K562 (cell line): ENCODE measurements around the gene DPY19L1. TPM values are rescaled to one million over a fixed set of nuclear protein-coding genes. Genes with fewer than 3 reads are reported as not detected.
"Not testable (repeated sequence)": the region's sequence is repeated elsewhere in the genome, so short reads cannot be mapped to it uniquely, and the experiment has no call there.

Experiments used
- ATAC-seq: fragments of 200-7000 bp; cut with Tn5 transposase; 3 replicates; pipeline ENCODE4 v1.9.1; 2020; ENCODE audit warnings: moderate library complexity
- BruUV-seq: library from RNA; stranded (reverse); fragments of 400-500 nt; replicated peaks from 2 replicates; lab custom pipeline; 2021; lab: Mats Ljungman, UMichigan
- CTCF ChIA-PET: fragments of 300-600 bp; formaldehyde crosslinking; extraction: SDS; loops from one replicate; lab custom pipeline; 2021; ENCODE audit warnings: low intra/inter-chr PET ratio; lab: Yijun Ruan, JAX
- POLR2A ChIA-PET: fragments of 300-600, 350-650 bp; sonication (Branson Sonifier 250); formaldehyde crosslinking; extraction: SDS; loops from one replicate; lab custom pipeline; 2021; ENCODE audit warnings: antibody characterized with exemption, inconsistent platforms; lab: Yijun Ruan, JAX
- DNase-seq, 4 experiments: peaks; one replicate each; pipeline versions ENCODE4 v3.0.0 to v3.0.0-alpha.2; 2011 to 2018; ENCODE audit warnings: low spot score in 3 of 4, mixed read lengths in 3 of 4; ENCODE audit errors: extremely low read depth in 1 of 4
- FAIRE-seq: peaks from 2 replicates; lab custom pipeline; 2011; peaks lifted over from hg19 to GRCh38; lab: Jason Lieb, UNC
- H2AFZ ChIP-seq: 2 replicates; pipeline ENCODE4 v1.6.0; 2011; ENCODE audit warnings: low read depth, low read length, control low read depth, inconsistent platforms
- H3K27ac ChIP-seq: fragments of 200-600 bp; 3 replicates; pipeline ENCODE4 v1.8.0; 2011; ENCODE audit warnings: low read depth, mild to moderate bottlenecking, control low read depth, inconsistent platforms, low read length, moderate library complexity, mixed read lengths; ENCODE audit errors: extremely low read depth
- H3K27me3 ChIP-seq, 2 experiments: fragments of 300-600 bp in 1 of 2; 2 replicates in 1 of 2; 3 replicates in 1 of 2; pipeline versions ENCODE4 v1.6.0 to v1.8.0; 2011; ENCODE audit warnings: inconsistent platforms in 2 of 2, low read length in 2 of 2, mild to moderate bottlenecking in 1 of 2, mixed read lengths in 1 of 2, moderate library complexity in 1 of 2; ENCODE audit not compliant: control insufficient read depth in 2 of 2, insufficient read depth in 2 of 2
- H3K36me3 ChIP-seq: fragments of 300-600 bp; 3 replicates; pipeline ENCODE4 v1.8.0; 2011; ENCODE audit warnings: mild to moderate bottlenecking, low read length, inconsistent platforms; ENCODE audit not compliant: control insufficient read depth, insufficient read depth
- H3K4me1 ChIP-seq, 2 experiments: fragments of 200-600 bp in 1 of 2; replicated peaks in 1 of 2; 2 replicates in 1 of 2; 3 replicates in 1 of 2; pipeline versions ENCODE4 v1.5.1 to v1.8.0; 2011; ENCODE audit warnings: inconsistent platforms in 2 of 2, low read length in 2 of 2, mild to moderate bottlenecking in 1 of 2, mixed read lengths in 1 of 2, moderate library complexity in 1 of 2; ENCODE audit not compliant: control insufficient read depth in 2 of 2, insufficient read depth in 2 of 2
- H3K4me2 ChIP-seq: 2 replicates; pipeline ENCODE4 v1.6.1; 2011; ENCODE audit warnings: low read length, control low read depth, inconsistent platforms, mixed read lengths; ENCODE audit not compliant: insufficient read depth
- H3K4me3 ChIP-seq: fragments of 200-600 bp; sonication (generic), shearing (Covaris generic); 2 replicates; pipeline ENCODE4 v1.5.1; 2016; ENCODE audit warnings: control low read depth, inconsistent platforms
- H3K79me2 ChIP-seq: fragments of 200-600 bp; 3 replicates; pipeline ENCODE4 v1.8.0; 2011; ENCODE audit warnings: low read length, inconsistent platforms; ENCODE audit not compliant: control insufficient read depth, insufficient read depth
- H3K9ac ChIP-seq, 2 experiments: 2 replicates each; pipeline versions ENCODE4 v1.6.0 to v1.6.1; 2011; ENCODE audit warnings: low read depth in 2 of 2, low read length in 2 of 2, control low read depth in 1 of 2, inconsistent platforms in 1 of 2, mild to moderate bottlenecking in 1 of 2, mixed read lengths in 1 of 2; ENCODE audit not compliant: insufficient read depth in 1 of 2
- H3K9me1 ChIP-seq: one replicate; pipeline ENCODE4 v1.6.0; 2011; ENCODE audit warnings: inconsistent platforms, mild to moderate bottlenecking, low read length, moderate library complexity; ENCODE audit not compliant: control insufficient read depth, insufficient read depth
- H3K9me3 ChIP-seq: replicated peaks from 2 replicates; pipeline ENCODE4 v1.5.1; 2011; ENCODE audit warnings: low read depth, low read length, inconsistent platforms; ENCODE audit not compliant: control insufficient read depth, insufficient read depth
- H4K20me1 ChIP-seq: replicated peaks from 2 replicates; pipeline ENCODE4 v1.6.1; 2011; ENCODE audit warnings: low read length, inconsistent platforms, mixed read lengths; ENCODE audit not compliant: control insufficient read depth, insufficient read depth
- WGBS: fragments of 100-300 bp; shearing (Covaris generic); methylation state at CpG from one replicate; pipeline ENCODE4 v1.1.6; 2016; ENCODE audit warnings: low coverage, mixed read lengths; ENCODE audit not compliant: insufficient coverage; ENCODE audit errors: missing lambda C conversion rate; 5-methylcytosine and 5-hydroxymethylcytosine counted together
- in situ Hi-C: fragments of 300-500 bp; cut with MboI; formaldehyde crosslinking; loops from 4 replicates; pipeline ENCODE4 v1.15.0; 2018; ENCODE audit warnings: inconsistent platforms, mixed read lengths
- intact Hi-C: fragments of 100-400 bp; cut with micrococcal nuclease; formaldehyde crosslinking; loops from 2 replicates; pipeline ENCODE4 v1.14.2; 2022
- polyA plus RNA-seq, 8 experiments: library from polyadenylated mRNA; depleted of rRNA in 4 of 8; stranded (reverse) in 5 of 8; unstranded in 3 of 8; fragments of >200 nt; fragmentation: Nextera tagmentation in 2 of 8; fragmentation: Illumina TruSeq in 1 of 8; extraction: Ambion mirVana in 2 of 8; extraction: Trizol in 1 of 8; gene quantifications; 2 replicates each; pipeline versions ENCODE4 v1.2.1 to v1.2.3, GENCODE V29; 2011 to 2014; ENCODE audit warnings: inconsistent platforms in 1 of 8, missing spikeins in 1 of 8
- total RNA-seq, 7 experiments: library from RNA; depleted of rRNA in 6 of 7; stranded (reverse); fragments of >200 nt in 6 of 7; fragmentation: Illumina TruSeq in 2 of 7; extraction: Trizol in 2 of 7; gene quantifications; 2 replicates each; pipeline versions ENCODE4 v1.2.1 to v1.2.3, GENCODE V29; 2011 to 2021; ENCODE audit warnings: low replicate concordance in 1 of 7

Gene DPY19L1
- total and polyA plus RNA-seq, 9 of the 15 experiments (the other 6 are each of a cell fraction or from before 2014, with no cell fraction given) = 4.0 to 34.3 (median 22.1) TPM

- intact Hi-C loops, POLR2A ChIA-PET, H3K27me3 ChIP-seq, H3K4me1 ChIP-seq, H3K79me2 ChIP-seq, CTCF ChIA-PET, H3K4me3 ChIP-seq, ATAC-seq, H4K20me1 ChIP-seq, in situ Hi-C loops, H2AFZ ChIP-seq, BruUV-seq, H3K9ac ChIP-seq, H3K4me2 ChIP-seq, FAIRE-seq, H3K36me3 ChIP-seq, DNase-seq, H3K9me3 ChIP-seq, H3K27ac ChIP-seq, H3K9me1 ChIP-seq: not testable (repeated sequence)
- 2% methylated on average over 4 of the region's 6 CpGs for WGBS
Measured at GRCh38 chr7:34918198-34918861, 119.0 kb downstream of the DPY19L1 start.

- FAIRE-seq, DNase-seq, H3K27me3 ChIP-seq, H3K27ac ChIP-seq, in situ Hi-C loops, H3K9me1 ChIP-seq, H4K20me1 ChIP-seq, H3K9ac ChIP-seq, CTCF ChIA-PET, POLR2A ChIA-PET, BruUV-seq, H2AFZ ChIP-seq, intact Hi-C loops, H3K36me3 ChIP-seq, H3K4me1 ChIP-seq, H3K79me2 ChIP-seq, H3K9me3 ChIP-seq, H3K4me2 ChIP-seq, ATAC-seq, H3K4me3 ChIP-seq: not testable (repeated sequence)
- WGBS = 3% methylated on average over 4 of the region's 4 CpGs
Measured at GRCh38 chr7:34917515-34917914, 119.8 kb downstream of the DPY19L1 start.
